GM21367 (cell line): ENCODE results near the gene HSH2D.
"Not testable (repeated sequence)": the region's sequence is repeated elsewhere in the genome, so short reads cannot be mapped to it uniquely, and the experiment has no call there.

ENCODE experiments used
- ATAC-seq: cut with Tn5 transposase; IDR thresholded peaks from one replicate; pipeline ENCODE4 v1.9.1; 2021; ENCODE audit not compliant: unreplicated experiment

HSH2D gene, protein sequence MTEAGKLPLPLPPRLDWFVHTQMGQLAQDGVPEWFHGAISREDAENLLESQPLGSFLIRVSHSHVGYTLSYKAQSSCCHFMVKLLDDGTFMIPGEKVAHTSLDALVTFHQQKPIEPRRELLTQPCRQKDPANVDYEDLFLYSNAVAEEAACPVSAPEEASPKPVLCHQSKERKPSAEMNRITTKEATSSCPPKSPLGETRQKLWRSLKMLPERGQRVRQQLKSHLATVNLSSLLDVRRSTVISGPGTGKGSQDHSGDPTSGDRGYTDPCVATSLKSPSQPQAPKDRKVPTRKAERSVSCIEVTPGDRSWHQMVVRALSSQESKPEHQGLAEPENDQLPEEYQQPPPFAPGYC

DNA sequence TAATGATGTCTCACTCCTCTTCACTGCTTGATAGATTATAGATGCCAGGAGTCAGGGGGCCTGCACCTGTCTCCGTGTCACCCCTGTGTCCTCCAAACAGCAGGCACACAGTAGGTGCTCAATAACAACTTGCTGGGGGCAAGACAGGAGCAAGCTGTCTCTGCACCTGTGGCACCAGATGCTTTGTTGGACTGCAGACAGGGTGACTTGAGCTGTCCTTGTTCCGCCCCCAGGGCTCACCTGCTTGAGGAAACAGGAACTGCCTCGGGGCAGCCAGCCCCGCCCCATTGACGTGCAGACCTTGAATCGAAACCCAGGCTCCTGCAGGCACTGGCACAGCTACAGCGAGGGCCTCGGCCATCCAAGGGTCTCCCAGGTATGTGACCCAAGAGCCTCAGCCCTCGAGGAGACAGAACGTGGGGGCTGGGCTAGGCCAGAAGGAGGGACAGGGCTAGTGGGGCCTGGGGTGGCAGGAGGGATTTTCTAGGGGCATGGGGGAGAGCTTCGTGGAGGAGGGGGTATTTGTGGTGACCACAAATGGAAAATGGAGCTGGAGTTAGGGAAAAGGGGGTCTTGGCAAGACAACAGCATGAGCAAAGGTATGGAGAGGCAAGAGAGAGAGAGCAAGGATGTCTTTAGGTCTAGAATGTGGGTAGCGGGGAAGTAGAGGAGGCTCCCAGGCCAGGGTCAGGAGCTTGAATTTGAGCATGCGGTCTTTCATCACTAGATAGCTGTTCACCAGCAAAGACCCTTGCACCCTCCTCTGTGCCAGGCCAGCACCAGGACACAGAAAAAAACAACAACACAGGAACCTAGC, at the start of gene HSH2D:
Gene HSH2D, plus strand, starts transcription at position 287 of the 817 bp plus-strand sequence. CDS start 5,066 bp downstream, outside the sequence.
- no peak for ATAC-seq

DNA sequence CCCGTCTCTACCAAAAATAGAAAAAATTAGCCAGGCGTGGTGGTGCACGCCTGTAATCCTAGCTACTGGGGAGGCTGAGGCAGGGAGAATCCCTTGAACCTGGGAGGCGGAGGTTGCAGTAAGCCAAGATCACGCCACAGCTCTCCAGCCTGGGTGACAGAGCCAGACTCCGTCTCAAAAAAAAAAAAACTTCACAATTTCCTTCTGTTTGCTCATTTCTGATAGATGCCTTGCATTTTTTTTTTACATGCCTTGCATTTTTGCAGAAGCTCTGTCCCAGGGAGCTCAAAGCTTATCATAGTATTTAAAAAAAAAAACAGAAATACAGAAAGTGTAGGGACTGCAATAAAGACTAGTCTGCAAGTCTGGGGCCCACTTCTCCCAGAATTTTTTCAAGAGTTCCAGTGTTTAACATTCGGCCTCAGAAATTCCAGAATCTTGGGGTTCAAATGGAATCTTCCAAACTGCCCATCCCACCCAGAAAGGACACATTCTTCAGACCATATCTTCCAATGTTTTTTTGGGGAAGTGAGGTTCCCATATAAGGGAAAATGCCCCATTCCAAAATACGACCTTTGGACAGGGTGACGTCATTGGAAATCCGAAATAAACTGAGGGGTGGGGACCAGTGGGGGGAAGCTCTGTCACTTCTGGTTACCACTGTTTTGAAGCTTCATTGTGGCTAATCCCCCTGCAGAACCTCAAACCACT, 49.0 kb upstream of the HSH2D start:
- ATAC-seq, result no peak

DNA sequence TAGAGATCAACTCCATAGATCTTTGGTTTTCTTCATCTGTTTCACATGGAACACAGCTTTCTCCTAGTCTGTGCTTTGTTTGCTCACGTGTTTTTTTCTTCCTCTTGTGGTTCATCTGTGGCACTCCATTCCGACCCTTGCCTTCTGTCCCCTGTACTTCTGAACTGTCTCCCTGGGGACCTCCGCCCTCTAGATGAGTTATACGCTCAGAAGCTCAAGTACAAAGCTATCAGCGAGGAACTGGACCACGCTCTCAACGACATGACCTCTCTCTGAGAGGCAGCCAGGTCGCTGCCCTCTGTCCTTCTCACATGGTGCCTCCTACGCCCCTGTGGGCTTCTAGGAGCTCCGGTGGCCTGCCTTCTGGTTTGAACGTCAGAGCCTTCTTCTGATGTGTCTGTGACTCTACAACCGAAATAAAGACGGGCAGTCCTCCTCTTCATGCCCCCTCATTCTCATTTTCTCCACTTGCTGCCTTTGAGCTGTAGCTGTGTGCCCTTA, 48.4 kb upstream of the HSH2D start:
- no peak for ATAC-seq

DNA sequence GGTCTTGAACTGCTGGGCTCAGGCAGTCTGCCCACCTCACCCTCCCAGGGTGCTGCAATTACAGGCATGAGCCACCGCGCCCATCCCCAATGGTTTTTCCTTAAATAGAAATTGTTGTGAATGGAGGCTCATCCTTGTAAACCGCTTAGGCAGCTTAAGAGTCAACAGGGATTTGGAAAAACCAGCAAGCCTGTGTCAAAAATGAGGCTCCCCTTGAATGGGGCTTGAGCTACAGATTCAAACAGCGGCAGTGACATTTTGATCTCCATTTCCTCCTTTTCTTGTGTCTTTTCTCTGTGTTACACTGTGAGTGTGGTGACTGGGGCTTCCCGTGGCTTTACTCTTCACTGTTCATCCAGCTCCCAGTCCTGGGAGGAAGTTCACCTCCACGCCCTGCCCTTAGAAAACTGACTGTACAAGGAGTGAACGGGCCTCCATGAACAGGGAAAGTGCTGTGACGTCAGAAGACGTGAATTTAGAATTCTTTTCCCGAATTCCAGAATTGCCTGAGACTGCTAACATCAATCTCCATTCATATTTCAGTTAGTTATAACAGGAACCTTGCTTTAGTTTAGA, 47.1 kb upstream of the HSH2D start:
- ATAC-seq, result no peak

DNA sequence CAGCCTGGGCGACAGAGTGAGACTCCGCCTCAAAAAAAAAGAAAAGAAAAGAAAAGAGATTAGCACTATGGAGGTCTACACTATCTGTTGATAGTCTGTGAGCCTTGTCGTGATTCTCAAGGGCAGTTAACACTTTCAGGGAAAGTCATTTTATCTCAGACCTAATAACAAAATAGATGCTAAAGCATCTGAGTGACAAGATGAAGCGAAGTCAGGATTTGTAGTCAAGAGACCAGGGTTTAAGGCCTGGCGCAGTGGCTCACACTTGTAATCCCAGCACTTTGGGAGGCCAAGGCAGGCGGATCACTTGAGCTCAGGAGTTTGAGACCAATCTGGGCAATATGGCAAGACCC, 45.1 kb upstream of the HSH2D start:
- ATAC-seq, result no peak

DNA sequence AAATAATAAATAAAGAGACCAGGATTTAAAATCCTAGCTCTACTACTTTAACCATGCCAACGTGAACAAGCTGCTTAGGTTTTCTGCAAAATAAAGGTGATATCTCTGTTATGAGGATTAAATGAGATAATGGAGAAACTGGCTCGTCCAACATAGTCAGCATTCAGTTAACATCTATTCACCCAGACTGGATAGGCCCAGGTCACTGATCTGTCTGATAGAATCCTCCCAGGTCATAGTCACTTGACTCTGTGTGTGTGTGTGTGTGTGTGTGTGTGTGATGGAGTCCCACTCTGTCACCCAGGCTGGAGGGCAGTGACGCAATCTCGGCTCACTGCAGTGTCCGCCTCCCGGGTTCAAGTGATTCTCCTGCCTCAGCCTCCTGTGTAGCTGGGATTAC, 44.7 kb upstream of the HSH2D start:
- no peak for ATAC-seq

DNA sequence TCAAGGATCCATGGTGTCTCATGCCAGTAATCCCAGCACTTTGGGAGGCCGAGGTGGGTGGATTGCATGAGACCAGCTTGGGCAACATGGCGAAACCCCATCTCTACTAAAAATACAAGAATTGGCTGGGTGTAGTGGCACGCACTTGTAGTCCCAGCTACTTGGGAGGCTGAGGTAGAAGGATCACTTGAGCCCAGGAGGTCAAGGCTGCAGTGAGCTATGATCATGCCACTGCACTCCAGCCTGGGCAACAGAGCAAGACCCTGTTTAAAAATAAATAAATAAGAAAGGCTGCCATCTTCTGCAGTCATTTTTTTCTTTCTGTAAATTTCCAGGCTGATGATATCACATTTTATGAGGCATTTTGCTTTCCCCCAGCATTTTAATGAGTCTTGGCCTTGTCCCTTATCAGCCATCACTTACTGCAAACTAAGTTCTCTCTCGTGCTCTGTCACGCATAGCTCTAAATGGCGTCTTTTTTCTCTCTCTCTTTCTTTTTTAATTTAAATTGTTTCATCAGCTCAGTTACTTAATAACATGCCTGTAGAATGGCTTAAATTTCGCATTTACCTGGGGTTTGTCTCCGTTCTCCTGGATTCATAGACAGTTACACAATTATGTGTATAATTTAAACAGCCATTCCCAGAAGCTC, 44.0 kb upstream of the HSH2D start:
- not testable (repeated sequence) for ATAC-seq

DNA sequence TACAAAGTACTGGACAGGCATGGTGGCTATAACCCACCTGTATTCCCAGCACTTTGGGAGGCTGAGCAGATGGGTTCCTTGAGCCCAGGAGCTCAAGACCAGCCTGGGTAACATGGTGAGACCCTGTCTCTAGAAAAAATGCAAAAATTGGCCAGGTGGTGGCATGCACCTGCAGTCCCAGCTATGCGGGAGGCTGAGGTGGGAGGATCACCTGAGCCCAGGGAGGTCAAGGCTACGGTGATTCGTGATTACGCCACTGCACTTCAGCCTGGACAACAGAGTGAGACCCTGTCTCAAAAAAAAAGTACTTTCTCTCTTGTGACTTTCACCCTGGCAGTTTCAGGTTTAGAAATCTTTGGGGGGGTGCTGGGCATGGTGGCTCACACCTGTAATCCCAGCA, 43.0 kb upstream of the HSH2D start:
- no peak for ATAC-seq

DNA sequence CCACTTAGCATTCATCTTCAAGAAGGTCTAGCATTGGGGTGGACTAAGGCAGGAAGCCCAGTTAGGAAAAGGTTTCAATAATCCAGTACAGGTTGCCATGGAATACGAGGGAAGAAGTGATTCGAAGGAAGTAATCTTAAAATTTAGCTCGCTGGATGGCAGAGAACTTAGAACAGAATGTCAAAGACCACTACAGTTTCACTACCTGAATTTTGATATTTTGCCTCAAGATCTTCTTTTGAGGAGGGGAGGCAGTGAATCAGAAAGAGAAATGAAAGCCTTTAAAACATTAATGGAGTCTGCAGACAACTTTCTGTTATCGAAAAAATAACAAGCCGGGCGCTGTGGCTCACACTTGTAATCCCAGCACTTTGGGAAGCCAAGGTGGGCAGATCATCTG, 38.8 kb upstream of the HSH2D start:
- ATAC-seq, result no peak

DNA sequence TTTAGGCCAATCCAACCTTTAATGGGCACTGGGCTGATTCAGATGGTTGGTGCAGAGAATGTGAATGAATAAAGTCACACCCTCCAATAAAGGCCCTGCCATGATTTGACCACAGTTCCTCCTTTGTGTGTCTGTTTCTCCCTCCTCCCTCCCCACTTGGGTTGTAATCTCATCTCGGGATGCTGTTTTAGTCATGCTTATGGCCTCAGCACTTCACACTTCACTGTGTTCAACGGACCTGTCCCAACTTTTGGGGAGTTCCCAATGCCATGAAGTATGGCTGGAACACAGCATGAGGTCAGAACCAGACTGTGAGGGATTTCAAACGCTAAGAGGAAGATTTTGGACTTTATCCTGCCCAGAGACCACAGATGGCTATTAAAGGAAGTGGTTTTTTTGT, 37.4 kb upstream of the HSH2D start:
- ATAC-seq, result no peak

DNA sequence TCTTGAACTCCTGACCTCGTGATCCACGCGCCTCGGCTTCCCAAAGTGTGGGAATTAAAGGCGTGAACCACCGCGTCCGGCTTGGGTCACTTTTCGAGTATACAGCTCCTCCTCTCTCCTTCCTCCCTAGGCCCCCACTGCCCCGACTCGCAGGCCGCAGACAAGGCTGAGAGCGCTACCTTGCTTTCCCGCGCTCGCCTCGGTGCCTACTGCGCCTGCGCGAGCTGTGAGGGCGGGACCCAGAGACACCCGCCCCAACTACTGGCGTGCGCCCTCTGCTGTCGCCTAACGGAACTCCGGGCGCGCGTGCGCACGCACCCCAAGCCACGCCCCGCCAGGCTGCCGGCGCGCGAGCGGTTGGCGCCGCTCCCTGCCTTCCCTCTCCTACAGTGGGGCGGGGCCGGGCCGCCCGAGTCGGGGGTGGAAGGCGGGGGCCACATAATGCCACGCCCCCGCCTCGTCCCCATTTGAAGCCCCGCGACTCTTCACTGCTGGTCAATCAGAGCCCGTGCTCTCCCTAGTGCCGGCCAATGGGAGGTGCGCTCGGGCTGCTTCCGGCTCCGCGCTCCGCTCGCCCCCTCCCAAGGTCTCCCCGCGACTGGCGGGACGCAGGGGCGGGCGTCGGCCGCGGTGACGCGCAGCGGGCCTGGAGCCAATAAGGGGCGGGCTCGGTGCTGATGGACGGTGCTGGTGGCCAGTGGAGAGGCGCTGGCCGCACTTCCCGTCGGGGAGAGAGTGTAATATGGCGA, 32.2 kb upstream of the HSH2D start, which contains the start of gene RAB8A:
Gene RAB8A, plus strand, starts transcription at position 730 of the 749 bp plus-strand sequence. Its CDS starts 13 bp downstream, at position 743.
- peak; percentile 71 for ATAC-seq

DNA sequence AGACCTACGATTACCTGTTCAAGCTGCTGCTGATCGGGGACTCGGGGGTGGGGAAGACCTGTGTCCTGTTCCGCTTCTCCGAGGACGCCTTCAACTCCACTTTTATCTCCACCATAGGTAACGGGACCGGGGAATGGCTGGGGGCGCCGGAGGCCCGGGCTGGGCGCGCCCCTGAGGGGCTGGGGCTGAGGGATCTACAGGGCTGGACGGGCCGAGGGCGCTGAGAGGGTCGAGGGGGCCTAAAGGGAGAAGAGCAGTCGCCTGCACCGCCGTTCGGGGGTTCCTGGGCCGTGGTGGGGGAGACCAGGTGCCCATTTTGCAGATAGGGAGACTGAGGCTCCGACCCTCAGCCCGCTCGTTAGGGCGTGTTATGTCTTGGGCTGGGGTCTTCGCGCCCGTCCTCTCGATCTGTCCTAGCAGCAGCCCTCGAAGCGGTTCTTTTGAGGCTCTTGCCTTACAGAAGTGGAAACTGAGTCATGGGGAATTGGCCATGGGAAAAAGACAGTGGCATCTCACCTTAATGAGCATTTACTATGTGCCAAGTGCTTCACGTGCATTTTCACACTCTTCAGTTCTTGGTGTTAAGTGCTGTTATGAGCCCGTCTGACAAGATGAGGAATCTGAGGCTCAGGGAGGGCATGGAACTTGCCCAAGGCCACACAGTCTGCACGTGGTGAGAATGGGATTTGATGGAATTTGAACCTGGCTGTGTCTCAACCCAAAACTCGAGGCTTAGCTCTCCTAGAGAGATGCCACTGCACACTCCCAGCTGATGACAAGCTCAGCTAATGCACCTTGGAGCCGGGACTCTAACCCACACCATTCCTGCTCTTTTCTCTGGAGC, 31.4 kb upstream of the HSH2D start:
- no peak for ATAC-seq

DNA sequence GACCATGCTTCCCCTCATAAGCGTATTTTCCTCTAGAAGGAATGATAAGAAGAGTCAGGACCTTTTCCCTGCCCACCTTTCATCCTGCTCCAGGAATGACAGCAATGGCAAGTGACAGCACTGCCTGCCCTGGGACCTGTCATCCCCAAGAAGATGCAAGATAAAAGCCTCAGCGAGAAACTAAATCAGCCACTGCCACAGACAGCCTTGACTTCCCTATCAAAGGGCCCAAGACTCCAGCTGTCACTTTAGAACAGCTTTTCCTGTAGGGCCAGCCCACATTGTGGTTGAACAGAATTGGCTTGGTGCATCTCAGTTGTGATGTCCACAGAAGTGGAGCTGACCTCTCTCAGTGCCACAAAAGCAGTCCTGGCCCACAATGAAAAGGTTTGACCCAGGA, 30.7 kb upstream of the HSH2D start:
- no peak for ATAC-seq

DNA sequence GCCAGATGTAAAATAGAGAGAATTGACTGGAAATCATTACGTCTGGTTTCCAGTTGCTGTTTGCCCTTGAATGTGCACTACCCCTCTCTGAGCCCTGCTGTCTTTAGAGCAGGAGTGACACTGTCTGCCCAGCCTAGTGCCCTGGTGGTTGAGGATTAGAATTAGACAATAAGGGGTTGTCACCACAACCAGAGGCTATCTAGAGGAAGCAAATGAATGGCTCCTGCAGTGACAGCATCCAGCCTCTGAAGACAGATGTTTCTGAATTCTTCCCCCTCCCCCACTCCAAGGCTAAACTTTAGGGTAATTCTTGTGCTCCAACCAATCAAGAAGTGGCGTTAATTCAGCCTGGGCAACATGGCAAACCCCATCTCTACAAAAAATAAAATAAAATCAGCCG, 29.8 kb upstream of the HSH2D start:
- ATAC-seq, result no peak

DNA sequence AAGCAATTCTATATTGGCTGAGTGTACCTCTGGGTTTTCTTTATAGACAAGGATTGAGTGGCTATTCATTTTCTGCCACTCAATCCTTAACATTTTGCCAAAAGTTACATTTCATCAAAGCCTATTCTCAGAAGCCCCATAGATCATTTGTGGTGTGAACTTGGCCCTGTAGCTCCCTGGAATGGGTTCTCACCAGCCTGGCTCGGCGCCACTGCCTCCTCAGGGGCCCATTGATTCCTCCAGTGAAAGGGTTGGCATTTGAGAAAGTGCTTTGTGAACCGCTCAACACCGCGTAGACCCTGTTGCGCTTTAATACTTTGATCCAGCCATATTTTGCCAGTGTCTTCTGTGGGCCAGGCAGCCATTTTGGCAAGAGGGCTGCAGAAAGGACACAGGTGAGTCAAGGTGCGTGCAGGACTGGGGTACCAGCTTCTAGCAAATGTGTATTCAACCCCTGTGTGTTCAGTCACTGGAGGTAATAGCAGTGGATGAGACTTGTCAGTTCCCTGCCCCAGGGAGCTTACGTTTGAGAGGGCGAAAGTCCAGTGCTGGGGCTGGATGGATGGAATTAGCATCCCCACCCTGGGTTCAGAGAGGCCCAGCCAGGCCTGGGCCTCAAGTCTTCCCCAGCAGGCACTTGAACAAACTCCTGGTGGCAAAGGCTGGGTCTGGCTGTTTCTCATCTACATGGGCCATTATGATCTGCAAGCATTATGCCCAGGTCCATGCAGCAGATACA, 28.0 kb upstream of the HSH2D start:
- ATAC-seq, result no peak

DNA sequence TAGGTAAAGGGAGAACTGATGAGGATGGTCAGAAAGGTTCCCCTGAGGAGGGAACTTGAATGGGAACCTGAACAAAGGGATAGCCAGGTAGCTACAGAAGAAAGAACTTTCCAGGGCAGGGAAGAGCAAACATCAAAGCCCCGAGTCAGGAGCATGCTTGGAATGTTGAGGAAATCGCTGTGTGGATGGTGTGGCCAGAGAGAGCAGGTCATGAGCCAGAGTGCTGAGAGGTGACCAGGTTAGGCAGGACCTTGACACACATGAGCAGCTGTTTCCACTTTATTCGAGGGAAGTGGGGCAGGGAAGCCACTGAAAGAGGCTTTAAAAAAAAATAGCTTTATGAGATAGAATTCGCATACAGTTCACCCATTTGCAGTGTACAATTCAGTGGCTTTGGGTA, 27.4 kb upstream of the HSH2D start:
- ATAC-seq, result no peak

DNA sequence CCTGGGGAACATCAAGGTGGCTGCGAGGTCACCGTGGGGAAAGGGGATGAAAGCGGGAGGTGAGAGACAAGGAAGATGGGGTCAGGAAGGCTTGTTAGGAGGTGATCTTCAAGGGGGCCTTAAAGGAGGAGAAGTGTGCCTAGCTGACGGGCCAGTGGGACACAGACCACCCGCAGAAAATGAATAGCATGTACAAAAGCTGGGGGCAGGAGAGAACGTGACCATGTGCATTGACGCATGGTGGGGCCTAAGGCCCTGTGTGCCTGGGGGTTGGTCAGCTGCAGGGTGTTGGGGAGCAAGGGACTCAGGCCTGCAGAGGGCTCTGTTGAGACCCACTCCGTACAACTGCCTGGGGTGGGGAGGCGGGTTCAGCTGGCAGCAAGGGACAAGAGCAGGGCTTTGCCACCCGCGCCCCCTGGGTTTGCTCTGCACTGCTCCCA, 25.9 kb upstream of the HSH2D start:
- ATAC-seq, result peak; percentile 31

DNA sequence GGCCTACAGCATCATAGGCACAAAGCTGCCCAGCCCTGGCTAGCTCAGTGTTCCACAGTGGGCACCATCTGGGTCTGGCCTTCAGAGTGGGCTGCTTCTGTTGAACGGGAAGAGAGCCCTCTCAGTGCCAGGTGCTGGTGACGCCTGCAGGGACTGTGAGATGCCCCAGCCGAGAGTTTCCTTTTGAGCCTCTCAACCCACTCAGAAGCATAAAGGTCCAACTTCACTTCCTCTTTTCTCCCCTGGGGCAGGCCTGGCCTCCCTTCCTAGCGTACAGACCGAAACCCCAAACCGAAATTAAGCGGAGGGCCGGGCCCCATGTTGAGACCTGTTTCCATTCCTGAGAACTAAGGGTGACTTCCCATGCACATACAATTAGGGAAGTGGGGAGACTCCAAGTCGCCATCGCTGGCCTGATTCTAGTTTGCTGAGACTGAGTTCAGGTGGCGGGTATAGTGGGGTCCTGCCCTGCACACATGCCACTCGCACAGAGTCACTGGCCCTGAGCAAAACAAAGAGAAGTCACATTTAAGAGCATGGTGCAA, 24.9 kb upstream of the HSH2D start:
- ATAC-seq, result peak; percentile 46
